ENCODE results near the gene RASGEF1C.

DNA sequence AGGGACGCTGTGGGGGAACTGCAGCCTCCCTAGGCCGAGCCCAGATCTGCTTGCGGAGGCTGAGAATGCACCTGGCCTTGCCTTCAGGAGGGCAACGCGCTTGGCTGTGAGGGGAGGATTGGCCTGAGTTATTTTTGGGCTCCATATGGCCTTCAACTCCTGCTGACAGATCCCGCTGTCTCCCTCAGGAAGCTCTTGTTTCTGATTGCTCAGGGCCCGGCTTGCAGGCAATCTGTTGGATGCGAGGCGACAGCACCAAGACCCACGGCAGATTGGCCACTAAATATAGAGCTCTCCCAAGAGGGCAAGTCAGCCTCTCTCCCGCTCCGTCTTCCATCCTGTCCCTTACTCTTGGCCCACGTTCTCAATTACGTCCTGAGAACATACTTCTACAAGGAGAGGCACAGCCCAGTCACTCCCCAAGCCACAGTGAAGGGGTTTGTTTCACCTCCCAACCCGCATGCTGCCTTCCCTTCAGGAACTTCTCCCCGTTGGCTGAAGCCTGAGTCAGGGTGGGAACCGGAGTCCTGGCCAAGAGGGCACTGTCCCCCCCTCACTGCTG is 53.6 kb downstream of the RASGEF1C start:
- no peak for TF ChIP-seq POLR2A (IDR thresholded peaks at IDR 0.05)
- no peak for TF ChIP-seq POLR2AphosphoS5 (IDR thresholded peaks at IDR 0.05)
- TF ChIP-seq, protein P1, sequence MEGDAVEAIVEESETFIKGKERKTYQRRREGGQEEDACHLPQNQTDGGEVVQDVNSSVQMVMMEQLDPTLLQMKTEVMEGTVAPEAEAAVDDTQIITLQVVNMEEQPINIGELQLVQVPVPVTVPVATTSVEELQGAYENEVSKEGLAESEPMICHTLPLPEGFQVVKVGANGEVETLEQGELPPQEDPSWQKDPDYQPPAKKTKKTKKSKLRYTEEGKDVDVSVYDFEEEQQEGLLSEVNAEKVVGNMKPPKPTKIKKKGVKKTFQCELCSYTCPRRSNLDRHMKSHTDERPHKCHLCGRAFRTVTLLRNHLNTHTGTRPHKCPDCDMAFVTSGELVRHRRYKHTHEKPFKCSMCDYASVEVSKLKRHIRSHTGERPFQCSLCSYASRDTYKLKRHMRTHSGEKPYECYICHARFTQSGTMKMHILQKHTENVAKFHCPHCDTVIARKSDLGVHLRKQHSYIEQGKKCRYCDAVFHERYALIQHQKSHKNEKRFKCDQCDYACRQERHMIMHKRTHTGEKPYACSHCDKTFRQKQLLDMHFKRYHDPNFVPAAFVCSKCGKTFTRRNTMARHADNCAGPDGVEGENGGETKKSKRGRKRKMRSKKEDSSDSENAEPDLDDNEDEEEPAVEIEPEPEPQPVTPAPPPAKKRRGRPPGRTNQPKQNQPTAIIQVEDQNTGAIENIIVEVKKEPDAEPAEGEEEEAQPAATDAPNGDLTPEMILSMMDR (IDR thresholded peaks at IDR 0.05 in 8 of 11, conservative IDR thresholded peaks at IDR 0.05 in 3 of 11): no peak
